Duodenal mucosa (tissue), 2 donors: ENCODE data around the gene ZNF526.
"Not testable (repeated sequence)": the region's sequence is repeated elsewhere in the genome, so short reads cannot be mapped to it uniquely, and the experiment has no call there.

Source experiments
- H3K27ac ChIP-seq: one replicate; pipeline ENCODE4 v1.7.0; 2013; ENCODE audit warnings: low read depth, low read length
- H3K27me3 ChIP-seq, 2 donors: one replicate each; pipeline ENCODE4 v1.7.0; 2013; ENCODE audit warnings: low read length in 2 of 2, control low read depth in 1 of 2; ENCODE audit not compliant: insufficient read depth in 2 of 2, control insufficient read depth in 1 of 2
- H3K36me3 ChIP-seq, 2 donors: one replicate each; pipeline ENCODE4 v1.7.0; 2013; ENCODE audit warnings: low read length in 2 of 2, control low read depth in 1 of 2; ENCODE audit not compliant: insufficient read depth in 2 of 2, control insufficient read depth in 1 of 2
- H3K4me1 ChIP-seq, 2 donors: one replicate each; pipeline ENCODE4 v1.7.0; 2013; ENCODE audit warnings: low read length in 2 of 2, control low read depth in 1 of 2; ENCODE audit not compliant: insufficient read depth in 2 of 2, control insufficient read depth in 1 of 2
- H3K4me3 ChIP-seq, 2 donors: one replicate each; pipeline ENCODE4 v1.7.0; 2013; ENCODE audit warnings: low read length in 2 of 2, low read depth in 1 of 2
- H3K9ac ChIP-seq, 2 donors: one replicate each; pipeline ENCODE4 v1.7.0; 2013; ENCODE audit warnings: low read length in 2 of 2, low read depth in 1 of 2
- H3K9me3 ChIP-seq, 2 donors: one replicate each; pipeline ENCODE4 v1.7.0; 2013; ENCODE audit warnings: low read length in 2 of 2, control low read depth in 1 of 2; ENCODE audit not compliant: control insufficient read depth in 1 of 2

ZNF526 gene

GRCh38 chr19:42266105-42266504 is 46.0 kb downstream of the ZNF526 start:
- not testable (repeated sequence) for H3K9ac ChIP-seq, H3K9me3 ChIP-seq, H3K4me3 ChIP-seq, H3K27ac ChIP-seq, H3K36me3 ChIP-seq, H3K27me3 ChIP-seq
- H3K4me1 ChIP-seq = peaks cover 15 to 21% of the 10 kb centered on the region in 2 donors

- Histone ChIP-seq H3K4me1 (peaks cover 22 to 24% of the 10 kb centered on the region in 2 donors), H3K9ac (peak overlapping the region; percentile 89 to 96)
- not testable (repeated sequence) for H3K27ac ChIP-seq, H3K4me3 ChIP-seq, H3K36me3 ChIP-seq, H3K9me3 ChIP-seq, H3K27me3 ChIP-seq
Measured at GRCh38 chr19:42266928-42267603, 47.0 kb downstream of the ZNF526 start.

- peak overlapping the region; percentile 71 to 74 for H3K4me3 ChIP-seq
- peaks cover 3 to 10% of the 10 kb centered on the region in 2 donors for H3K36me3 ChIP-seq
- H3K4me1 ChIP-seq = peaks cover 22 to 24% of the 10 kb centered on the region in 2 donors
- no peaks in the 10 kb centered on the region for H3K27me3 ChIP-seq
- H3K9ac ChIP-seq = peak overlapping the region; percentile 89 to 96
- H3K9me3 ChIP-seq = no peaks in the 10 kb centered on the region
- H3K27ac ChIP-seq = peak overlapping the region; percentile 81
Measured at GRCh38 chr19:42267644-42268141, 47.6 kb downstream of the ZNF526 start.

GRCh38 chr19:42268142-42268703 is 48.1 kb downstream of the ZNF526 start:
- Histone ChIP-seq H3K9ac (peak overlapping the region; percentile 89 to 96), H3K4me1 (peaks cover 22 to 24% of the 10 kb centered on the region in 2 donors), H3K36me3 (peaks cover 3 to 14% of the 10 kb centered on the region in 2 donors), H3K27ac (peak overlapping the region; percentile 99), H3K9me3 (no peaks in the 10 kb centered on the region), H3K27me3 (no peaks in the 10 kb centered on the region), H3K4me3 (peak overlapping the region; percentile 74 to 81)

- Histone ChIP-seq H3K4me3 (peak within 1 kb of the TSS; percentile 84 to 87), H3K27ac (peak within 1 kb of the TSS; percentile 99), H3K4me1 (peaks cover 22 to 24% of the 10 kb centered on the region in 2 donors), H3K9ac (peak within 1 kb of the TSS; percentile 91 to 96), H3K9me3 (no peaks in the 10 kb centered on the region), H3K27me3 (no peaks in the 10 kb centered on the region), H3K36me3 (peaks cover 3 to 20% of the 10 kb centered on the region in 2 donors)
Measured at GRCh38 chr19:42268704-42269477, 48.8 kb downstream of the ZNF526 start, which contains the start of gene CIC. Gene CIC, plus strand, starts transcription at chr19:42269252. Its CDS starts 2,532 bp downstream, at chr19:42271784.

- peaks cover 24 to 26% of the 10 kb centered on the region in 2 donors for H3K4me1 ChIP-seq
- peak overlapping the region; percentile 91 to 94 for H3K9ac ChIP-seq
Measured at GRCh38 chr19:42269478-42270345, 49.6 kb downstream of the ZNF526 start.

GRCh38 chr19:42270346-42271044 is 50.4 kb downstream of the ZNF526 start:
- Histone ChIP-seq H3K4me1 (peaks cover 24 to 31% of the 10 kb centered on the region in 2 donors), H3K36me3 (peaks cover 7 to 30% of the 10 kb centered on the region in 2 donors), H3K4me3 (peak overlapping the region; percentile 84 to 87), H3K9ac (peak overlapping the region; percentile 91 to 94), H3K27ac (peak overlapping the region; percentile 91), H3K27me3 (no peaks in the 10 kb centered on the region), H3K9me3 (no peaks in the 10 kb centered on the region)

More at GRCh38 chr19:42269478-42270345, 49.6 kb downstream of the ZNF526 start:
- Histone ChIP-seq H3K4me3 (peak overlapping the region; percentile 84 to 87), H3K9me3 (no peaks in the 10 kb centered on the region), H3K27me3 (no peaks in the 10 kb centered on the region), H3K27ac (peak overlapping the region; percentile 91), H3K36me3 (peaks cover 7 to 28% of the 10 kb centered on the region in 2 donors)

- no peak overlapping the region for H3K27ac ChIP-seq
- no peaks in the 10 kb centered on the region for H3K9me3 ChIP-seq
- peaks cover 27 to 34% of the 10 kb centered on the region in 2 donors for H3K4me1 ChIP-seq
- H3K36me3 ChIP-seq = peaks cover 7 to 33% of the 10 kb centered on the region in 2 donors
- H3K9ac ChIP-seq = peak overlapping the region; percentile 91 to 94
- no peaks in the 10 kb centered on the region for H3K27me3 ChIP-seq
- peak overlapping the region; percentile 84 to 87 for H3K4me3 ChIP-seq
Measured at GRCh38 chr19:42271045-42271419, 50.9 kb downstream of the ZNF526 start.
